Renal pelvis (tissue), 4 donors: ENCODE data around the gene GGT6. TPM values are rescaled to one million over a fixed set of nuclear protein-coding genes. Genes with fewer than 3 reads are reported as not detected.

Experiments
- DNase-seq: peaks from one replicate; pipeline ENCODE4 v3.0.0-alpha.2; 2013
- polyA plus RNA-seq, 3 donors: library from polyadenylated mRNA; unstranded; fragments of 120-200 nt; gene quantifications; one replicate each; pipeline ENCODE4 v1.2.1, GENCODE V29; 2013; ENCODE audit not compliant: insufficient read length in 3 of 3

GGT6 gene
- polyA plus RNA-seq, 3 donors = 8.2 to 9.5 (median 8.3) TPM

GRCh38 chr17:4539576-4540223, 20.7 kb downstream of the GGT6 start:
- no peak for DNase-seq

- DNase-seq = no peak
These were observed 21.4 kb downstream of the GGT6 start for GRCh38 chr17:4539025-4539424.

- no peak for DNase-seq
These were observed 22.0 kb downstream of the GGT6 start for GRCh38 chr17:4538236-4539002.

GRCh38 chr17:4537451-4538235, 22.7 kb downstream of the GGT6 start:
- DNase-seq = no peak

DNA sequence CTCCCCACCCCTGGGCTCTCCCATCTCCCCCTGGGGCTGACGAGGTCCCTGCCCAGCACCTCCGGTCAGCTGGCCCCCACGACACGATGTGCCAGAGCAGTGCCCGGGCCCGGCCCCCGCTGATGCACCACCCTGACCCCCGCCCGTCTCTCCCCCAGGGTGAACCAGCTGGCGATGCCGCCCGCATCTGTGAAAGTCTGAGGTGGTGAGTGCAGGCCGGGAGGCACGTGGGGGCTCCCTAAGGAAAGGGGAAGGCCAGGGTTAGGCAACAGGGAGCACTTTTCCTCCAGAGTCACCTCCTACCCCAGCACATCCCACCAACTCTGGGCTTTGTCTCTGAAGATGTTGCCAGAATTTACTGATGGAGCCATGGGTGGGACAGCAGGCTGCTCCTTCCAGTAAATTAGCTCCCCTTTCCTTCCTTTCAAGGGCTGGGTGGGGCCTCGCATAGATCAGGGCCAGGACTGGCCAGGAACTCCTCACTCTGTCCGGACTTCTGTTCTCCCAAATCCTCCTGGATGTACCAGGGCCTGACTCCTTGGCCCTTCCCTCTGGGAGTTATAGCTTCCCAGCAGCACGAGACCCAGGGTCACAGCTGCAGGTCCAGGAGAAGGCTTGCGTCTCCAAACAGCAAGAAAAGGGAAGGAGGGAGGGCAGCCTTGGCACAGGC, 23.5 kb downstream of the GGT6 start:
- no peak for DNase-seq

- DNase-seq = no peak
These were observed 24.1 kb downstream of the GGT6 start for GRCh38 chr17:4536259-4536741.

DNA sequence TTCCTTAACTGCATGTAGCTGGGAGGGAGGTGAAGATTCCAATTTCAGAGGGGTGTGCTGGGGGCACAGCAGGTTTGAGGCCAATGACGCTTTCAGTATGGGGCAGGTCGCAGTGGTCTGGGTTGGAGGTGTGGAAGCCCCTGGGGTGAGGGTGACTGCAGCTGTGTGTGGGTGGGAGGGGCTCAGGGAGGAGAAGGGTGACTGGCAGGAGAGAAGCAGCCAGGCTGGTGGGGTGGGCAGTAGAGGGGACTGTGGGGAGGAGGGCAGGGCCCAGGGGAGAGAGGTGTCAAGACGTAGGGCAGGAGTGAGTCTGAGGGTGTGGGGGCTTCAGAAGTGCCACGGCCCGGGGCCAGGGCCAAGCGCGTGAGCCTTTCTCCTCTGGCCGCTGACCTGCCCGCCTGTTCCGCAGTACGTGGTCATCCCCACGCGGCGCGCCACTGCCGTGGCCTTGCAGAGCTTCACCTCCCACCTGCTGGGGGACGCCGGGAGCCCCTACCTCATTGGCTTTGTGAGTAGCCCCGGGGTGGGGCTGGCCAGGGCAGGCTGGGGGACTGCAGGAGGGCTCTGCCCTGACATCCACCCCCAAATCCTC, 24.6 kb downstream of the GGT6 start:
- DNase-seq = no peak

DNA sequence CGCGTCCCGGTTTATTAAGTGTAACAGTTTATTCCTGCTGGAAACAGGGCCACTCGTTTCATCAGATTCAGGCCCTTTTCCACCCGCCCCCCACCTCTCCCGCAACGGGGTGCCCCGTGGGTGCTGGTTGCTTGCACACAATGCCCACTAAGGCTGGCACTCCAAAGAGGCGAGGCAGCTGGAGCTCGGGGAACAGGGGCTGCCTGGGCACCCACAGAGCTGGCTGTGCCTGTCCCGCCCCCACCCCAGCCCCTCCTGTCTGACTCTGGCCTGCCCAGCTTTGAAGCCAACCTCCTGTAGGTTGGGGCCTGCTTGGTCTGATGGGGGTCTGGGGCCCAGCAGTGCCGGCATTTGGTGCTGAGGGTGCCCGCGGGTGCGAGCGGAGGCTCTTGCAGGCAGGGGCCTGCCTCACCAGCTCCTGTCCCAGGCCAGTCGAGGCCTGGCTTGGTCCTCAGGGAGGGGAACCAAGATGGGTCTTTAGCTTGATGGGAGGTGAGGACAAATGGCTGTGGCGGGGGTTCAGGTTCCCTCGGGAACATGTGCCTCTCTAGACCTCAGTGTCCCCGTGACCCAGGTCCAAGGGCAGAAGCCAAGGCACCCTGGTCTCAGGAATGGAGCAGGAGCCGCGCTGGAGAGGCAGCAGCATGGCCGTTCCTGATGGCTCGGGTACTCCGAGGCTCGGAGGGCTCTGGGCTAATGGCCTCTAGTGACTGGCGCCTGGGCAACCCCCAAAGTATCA, 25.3 kb downstream of the GGT6 start:
- no peak for DNase-seq

DNA sequence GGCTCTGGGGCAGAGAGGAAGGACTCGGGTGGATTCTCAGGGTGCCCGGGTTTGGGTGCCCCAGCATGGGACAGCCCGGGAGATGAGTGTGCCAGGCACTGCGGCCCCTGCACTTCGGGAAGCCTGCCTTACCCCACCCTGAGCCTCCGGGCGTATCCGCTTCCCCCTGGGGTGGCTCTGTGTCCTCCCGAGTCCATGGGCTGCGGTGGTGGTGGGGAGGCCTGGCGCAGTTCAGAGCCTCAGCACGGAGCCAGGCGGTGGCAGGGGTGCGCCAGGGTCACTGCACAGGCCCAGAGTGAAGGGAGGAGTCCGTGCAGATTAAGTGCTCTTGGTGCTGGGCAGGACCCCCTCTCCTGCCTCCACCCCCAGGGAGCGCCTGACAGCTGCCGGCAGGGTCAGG, 25.9 kb downstream of the GGT6 start:
- DNase-seq = no peak

- no peak for DNase-seq
These were observed 26.6 kb downstream of the GGT6 start for GRCh38 chr17:4533523-4534504.

GRCh38 chr17:4532860-4533522, 27.4 kb downstream of the GGT6 start:
- DNase-seq = no peak

GRCh38 chr17:4531988-4532736, 28.2 kb downstream of the GGT6 start:
- no peak for DNase-seq

DNA sequence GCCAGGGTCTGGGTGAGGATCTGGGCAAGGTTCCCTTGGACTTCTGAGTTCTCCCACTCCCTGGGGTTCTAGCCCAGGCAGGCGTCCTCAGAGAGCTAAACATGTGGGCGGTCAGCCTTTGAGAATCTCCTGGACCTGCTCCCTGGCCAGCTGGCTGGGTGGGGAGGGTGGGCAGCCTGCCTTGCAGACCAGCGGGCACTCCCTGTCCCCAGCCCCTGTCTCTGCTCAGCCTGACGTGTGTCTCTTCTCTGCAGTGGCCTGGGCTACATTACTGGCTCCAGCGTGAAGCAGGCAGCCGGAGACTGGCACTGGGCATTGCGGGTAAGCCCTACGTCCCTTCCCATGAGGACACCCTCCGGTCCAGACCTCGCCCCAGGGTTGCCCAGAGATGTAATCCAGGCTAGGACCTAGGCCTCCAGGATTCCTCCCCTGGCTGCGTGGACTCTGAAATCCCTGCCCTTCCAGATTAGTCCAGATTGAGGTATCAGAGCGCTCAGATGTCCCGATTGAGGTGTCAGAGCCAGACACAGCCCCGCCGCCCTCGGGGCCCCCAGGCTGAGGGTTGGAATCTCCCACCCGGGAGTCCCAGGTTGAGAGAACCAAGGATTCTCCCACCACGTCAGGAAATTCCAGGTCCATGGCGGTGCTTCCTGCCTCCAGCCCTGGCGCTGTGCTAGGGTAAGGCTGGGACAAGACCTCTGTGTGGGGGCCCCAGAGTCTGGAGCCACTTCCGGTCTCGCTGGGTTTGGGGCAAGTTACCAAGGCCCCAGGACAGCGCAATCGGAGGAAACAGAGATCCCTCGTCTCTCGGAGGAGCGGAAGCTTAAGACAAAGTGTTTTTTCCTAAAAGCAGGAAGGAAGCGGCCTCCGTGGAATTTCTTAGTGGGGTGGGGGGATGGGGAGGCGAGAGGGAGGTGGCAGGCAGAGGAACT, 29.3 kb downstream of the GGT6 start:
- no peak for DNase-seq

DNA sequence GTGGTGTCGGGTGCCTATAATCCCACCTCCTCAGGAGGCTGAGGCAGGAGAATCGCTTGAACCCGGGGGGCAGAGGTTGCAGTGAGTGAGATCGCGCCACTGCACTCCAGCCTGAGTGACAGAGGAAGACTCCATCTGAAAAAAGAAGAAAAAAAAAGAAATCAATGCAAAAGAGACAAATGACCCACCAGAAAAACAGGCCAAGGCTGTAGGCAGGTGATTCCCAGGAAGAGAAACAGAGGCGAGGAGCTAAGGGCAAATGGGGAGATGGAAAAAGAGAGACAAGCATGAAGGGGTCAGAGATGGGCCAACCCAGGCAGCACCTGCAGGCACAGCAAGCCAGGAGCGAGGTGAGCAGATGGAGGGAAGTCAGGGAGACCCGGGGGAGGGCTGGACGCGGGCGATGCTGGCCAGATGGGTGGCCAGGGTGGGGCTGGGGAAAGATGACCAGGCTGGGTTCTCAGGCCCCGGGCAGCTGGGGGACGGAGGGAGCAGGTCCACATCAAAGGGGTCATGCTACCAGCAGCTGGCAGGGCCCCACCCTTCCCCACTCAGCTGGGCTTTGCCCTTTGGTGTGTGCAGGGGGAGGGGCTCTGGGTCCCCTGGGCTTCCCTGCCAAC, 30.7 kb downstream of the GGT6 start:
- DNase-seq = no peak

GRCh38 chr17:4527566-4528125, 32.7 kb downstream of the GGT6 start:
- DNase-seq = no peak

- DNase-seq = no peak
These were observed 33.2 kb downstream of the GGT6 start for GRCh38 chr17:4527134-4527533.
